ENCODE data around the gene AP2A2.

Gene AP2A2

DNA sequence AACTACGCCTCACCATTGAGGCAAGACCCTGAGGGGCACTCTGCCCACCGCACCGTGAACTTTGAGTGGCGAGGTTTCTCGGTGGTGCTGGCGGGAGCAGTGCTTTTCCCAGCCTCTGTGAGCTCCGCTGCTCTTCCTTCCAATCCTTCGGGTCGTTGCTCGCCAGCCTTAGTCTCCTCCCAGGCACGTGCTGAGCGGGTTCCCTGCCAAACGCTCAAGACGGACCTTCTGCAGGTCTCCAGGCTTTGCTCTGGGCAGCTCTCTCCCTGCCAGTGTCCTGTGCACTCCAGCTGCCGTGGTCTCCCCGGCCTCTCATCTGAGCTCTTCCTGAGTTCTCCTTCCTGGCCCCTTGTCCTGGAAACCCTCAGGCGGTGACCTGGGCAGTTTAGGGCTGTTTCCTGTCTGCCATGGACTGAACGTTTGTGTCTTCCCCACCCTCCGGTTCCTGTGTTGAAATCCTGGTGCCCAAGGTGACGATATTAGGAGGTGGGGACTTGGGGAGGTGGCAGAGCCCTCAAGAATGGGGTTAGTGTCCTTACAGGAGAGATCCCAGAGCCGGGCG is 122.0 kb downstream of the AP2A2 start:
- DNase-seq = no peak

- peak; percentile 9 for DNase-seq
Observed at GRCh38 chr11:1048375-1049070, 122.9 kb downstream of the AP2A2 start.

DNA sequence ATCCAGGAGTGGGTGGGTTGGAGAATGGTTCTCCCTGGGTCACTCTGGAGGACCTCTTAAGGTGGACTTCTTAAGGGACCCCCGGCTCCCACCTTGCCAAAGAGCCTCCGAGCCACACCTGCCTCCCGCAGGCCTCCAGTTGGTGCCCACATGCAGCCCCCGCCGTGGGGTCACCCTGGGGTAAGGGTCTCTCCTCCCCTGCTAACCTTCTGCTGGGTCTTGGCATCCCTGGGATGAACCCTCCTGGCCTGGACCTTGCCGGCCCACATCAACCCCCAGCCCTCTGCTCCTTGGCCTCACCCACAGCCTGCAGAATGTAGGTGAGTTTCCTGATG is 123.4 kb downstream of the AP2A2 start:
- no peak for DNase-seq

DNA sequence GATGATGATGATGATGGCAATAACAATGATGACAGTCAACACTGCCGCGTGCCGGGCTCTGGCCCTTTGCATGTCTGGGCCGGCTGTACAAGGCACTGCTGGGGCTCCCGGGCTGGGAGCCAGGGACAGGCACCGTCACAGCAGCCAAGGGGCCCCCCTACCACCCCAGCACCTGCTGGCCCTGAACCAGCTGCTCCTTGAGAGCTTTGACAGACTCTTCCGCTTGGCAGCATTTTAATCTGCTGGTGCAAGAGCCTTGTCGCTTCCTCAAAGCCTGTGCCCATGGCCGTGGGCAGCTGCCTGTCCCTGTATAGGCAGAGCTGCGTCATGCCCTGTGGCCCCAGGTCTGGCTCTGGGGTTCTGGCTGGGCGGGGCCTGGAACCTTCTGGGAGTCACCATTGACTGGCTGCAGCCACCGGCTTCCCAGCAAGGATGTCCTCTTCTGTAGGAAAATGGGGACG is 123.8 kb downstream of the AP2A2 start:
- DNase-seq = peak; percentile 34

GRCh38 chr11:1049911-1050580 is 124.4 kb downstream of the AP2A2 start:
- peak; percentile 17 for DNase-seq

DNA sequence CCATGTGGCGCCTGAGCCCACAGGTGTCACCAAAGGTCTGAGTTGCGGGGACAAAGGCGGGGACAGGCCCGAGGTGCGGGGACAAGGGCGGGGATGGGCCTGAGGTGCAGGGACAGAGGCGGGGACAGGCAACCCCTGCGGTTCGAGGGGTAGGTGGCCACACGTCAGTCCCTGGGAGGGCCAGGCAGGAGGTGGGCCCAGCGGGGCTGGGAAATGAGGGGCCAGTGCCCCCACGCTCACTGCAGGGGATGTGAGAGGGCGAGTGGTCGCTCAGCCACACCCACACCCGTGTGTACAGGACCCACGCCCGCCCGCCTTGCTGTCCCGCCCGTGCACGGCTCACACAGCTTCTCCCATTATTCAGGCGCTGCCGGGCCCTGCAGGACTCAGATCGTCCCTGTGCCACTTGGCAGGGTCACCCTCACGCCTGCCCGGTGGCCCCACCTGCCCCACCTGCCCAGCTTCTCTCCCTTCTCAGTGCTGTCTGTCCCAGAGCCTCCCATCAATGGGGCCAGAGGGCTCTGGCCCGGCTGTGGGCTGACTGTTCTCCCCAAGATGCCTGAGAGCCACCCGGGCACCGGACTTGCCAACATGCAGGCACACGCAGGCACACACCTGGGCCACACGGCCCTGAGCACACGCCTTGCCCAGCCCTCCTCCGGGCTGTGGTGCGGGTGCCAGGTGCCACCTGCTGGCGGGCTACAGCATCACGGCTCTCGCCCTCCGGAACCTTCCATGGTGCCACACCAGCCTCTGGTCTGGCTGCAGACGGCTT is 125.1 kb downstream of the AP2A2 start:
- peak; percentile 78 for DNase-seq

GRCh38 chr11:1051356-1052132 is 125.9 kb downstream of the AP2A2 start:
- peak; percentile 16 for DNase-seq

DNA sequence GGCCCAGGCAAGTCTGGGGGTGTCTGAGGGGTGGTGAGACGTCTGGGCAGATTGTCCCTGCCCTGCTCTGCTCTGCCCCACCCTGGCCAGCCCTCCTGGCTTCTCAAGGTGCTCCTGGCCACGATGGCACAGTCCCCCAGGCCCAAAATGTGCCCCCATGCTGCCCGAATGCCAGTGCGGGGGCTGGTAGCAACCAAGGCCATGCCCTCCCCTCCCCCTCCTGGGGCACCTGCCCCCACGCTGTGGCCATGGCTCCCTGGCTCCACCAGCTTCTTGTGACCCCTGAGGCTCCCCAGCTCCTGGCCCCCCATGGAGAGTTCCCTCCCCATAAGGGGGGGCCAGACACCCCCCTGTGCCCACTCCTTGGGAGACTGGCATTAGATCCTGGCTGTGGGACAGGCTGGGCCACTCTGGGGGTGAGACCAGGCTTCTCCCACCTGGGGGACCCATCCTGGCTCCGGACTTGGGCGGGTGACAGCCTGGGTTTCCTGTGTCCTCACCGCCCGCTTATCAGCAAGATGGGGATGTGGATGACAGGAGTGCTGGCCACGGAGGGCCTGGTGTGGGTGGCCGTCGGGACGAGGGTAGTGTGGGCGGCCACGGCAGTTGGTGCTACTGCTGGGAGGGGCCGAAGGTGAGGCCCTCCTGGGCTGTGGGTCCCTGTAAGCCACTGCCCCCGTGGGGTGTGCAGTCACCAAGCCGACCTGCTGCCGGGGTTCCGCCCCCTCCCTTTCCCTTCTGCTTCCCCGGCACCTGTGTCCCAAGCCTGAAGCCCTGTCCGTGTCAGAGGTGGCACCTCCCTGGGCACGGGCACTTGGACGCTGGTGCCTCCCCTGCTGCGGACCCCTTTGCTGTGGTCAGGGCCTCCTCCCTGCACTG is 126.7 kb downstream of the AP2A2 start:
- peak; percentile 16 for DNase-seq

GRCh38 chr11:1053121-1053901 is 127.6 kb downstream of the AP2A2 start:
- DNase-seq = peak; percentile 19

GRCh38 chr11:1054143-1055108 is 128.8 kb downstream of the AP2A2 start:
- DNase-seq = peak; percentile 28

DNA sequence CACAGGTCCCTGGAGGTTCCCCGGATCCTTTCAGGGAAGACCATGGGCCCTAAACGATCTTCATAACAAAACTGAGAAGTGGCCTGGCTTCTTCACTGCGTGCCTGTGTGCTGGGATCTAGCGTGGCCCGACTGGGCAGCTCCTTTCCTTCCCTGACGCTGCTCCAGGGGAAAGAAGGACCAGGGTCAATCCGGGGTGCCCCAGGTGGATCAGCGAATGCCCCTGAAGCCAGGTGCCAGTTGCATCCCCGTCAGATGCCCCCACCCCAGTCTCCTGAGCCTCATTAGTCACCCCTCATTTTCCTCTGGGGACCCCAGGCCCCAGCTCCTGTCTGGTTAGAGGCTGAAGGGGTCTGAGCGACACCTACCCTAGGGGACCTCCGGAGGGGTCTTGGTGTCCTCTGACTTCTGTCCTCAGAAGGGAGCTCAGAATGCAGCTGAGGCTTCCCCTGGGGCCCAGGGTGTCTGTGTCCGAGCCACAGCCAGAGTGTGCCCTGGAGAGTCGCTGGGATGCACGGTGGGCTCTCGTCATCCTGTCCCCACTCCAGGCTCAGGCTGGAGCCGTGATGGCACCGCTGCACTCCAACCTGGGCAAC is 129.5 kb downstream of the AP2A2 start:
- no peak for DNase-seq

DNA sequence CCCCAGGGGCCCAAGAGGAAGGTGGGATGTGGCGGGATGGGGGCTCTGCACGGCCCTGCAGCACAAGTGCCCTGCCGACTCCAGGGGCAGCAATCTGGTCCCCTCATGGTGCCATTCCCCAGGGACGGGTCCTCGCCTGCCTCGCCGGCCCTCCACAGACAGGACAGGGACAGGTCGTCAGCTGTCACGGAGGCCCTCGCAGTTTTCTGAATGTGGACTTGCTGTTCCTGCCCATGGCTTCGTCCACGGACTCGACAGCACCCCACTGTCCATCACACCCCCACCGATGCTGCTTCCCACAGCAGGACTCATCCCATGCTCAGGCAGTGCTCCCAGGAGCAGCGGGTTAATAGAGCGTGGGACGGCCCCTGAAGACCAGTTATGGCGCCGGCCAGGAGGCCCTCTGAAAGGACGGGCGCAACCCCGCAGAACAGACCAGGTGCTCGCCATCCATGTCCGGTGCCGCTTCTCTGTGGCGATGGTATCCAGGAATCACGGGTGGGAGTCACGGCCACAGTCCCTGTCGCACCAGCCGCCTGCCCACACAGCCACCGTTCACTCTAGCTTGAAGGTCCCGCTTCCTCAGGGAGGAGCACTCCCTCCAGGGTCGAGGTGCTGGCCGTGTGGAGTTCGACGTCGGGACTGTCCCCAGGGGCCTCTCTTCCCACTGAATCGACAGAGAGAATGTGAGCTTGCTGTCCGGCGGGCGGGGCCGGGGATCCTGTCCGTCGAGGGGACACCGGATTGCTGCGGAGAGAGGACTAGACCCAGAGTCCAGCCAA is 130.5 kb downstream of the AP2A2 start:
- peak; percentile 16 for DNase-seq

- peak; percentile 8 for DNase-seq
Observed at GRCh38 chr11:1057806-1058205, 132.1 kb downstream of the AP2A2 start.

GRCh38 chr11:1059759-1060158 is 134.1 kb downstream of the AP2A2 start:
- no peak for DNase-seq

DNA sequence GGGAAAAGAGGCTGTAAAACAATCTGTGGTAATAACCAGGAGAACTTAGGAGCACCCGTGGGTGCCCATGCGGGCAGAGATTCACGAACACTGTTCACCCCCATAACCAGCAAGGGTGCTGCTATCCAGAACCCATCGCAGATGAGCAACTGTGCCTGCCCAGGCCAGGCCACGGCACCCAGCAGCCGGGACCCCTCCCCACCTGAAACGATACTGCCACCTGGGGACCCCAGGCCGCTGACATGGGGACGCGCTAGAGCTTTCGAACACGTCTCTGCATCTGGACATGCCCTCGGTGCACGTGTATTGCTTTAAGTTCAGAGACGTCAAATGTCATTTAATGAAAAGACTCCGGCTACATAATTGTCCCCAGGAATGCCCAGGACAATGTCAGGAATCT is 134.7 kb downstream of the AP2A2 start:
- no peak for DNase-seq

DNA sequence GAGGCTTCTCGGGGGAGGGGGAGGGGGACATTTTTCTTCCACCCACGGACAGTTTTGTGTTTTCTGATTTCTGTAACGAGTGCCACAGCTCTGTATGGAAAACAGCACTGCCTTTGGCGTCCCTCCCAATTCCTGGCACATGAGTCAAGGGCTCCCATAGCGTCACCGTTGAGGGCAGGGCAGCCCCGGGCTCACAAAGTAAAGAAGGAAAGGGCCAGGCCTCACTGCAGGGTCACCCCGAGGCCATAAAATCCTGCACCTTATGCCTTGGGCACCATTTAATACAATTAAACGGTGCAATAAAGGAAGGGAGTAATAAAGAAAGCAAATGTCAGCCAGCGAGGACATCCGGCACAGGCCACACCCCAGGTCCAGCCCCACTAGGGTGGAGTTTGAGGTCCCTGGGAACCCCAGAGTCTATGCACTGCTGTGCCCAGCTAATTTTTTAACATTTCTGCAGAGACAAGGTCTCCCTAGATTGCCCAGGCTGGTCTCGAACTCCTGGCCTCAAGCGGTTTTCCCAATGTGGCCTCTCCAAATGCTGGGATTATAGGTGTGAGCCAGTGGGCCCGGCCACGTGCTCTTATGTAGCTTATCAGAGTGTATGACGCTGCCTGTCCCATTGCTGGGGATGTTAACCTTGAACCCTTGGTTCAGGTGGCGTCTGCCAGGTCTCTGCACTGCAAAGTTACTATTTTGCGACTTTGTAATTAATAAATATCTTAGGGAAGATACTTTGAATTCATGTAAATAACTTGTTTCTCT is 135.4 kb downstream of the AP2A2 start:
- peak; percentile 13 for DNase-seq

Measured in femur (tissue), 1 donor.